ENCODE results near the gene TMEM161A. TPM values are rescaled to one million over a fixed set of nuclear protein-coding genes. Genes with fewer than 3 reads are reported as not detected.
"Not testable (repeated sequence)": the region's sequence is repeated elsewhere in the genome, so short reads cannot be mapped to it uniquely, and the experiment has no call there.

Gene TMEM161A
- total RNA-seq, 6 experiments from 2014 or later: 20.2 to 29.4 (median 22.2) TPM

DNA sequence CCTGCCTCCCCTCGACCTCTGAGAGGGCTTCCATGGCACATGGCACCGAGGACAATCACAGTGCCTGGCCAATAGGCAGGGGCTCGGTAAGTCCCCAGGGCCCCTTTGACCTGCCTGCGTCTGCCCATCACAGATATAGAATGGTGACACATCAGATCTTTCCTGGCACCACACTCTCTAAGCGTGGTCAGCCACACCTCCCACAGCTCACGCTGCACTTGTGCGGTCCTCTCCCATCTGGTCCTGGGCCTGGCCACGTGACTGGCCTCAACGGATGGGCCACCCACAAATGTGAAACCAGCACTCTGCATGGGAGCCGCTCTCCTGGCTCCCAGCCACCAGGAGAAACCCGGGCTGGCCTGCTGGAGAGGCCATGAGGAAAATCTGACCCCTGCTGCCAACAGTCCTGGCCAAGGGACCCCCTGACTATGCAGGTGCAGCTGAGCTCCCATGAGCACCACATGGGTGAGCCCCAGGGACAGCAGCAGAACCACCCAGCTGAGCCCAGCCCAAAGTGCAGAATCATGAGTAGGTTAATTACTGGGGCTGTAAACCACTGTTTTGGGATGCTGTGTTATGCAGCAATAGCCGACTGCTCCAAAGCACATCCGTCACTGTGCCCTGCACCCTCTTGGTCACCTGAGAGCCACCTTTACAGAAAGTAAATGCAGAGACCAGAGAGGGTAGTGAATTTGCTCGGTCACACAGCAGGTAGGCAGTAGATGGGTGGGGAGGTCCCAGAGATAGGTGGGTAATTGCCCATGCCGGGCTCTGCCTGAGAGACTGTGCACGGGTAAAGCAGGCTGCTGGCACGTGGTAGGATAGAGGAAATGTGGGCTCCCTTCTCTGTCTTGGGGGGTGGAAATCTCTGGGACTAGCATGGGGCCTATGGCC is 41.5 kb upstream of the TMEM161A start:
- WGBS (ENCODE audit: insufficient coverage, low coverage, low lambda C conversion rate, missing lambda C conversion rate): 98% methylated on average over 6 of the region's 17 CpGs
- TF ChIP-seq POLR2A (IDR thresholded peaks at IDR 0.05): no peak
- TF ChIP-seq, protein P1, sequence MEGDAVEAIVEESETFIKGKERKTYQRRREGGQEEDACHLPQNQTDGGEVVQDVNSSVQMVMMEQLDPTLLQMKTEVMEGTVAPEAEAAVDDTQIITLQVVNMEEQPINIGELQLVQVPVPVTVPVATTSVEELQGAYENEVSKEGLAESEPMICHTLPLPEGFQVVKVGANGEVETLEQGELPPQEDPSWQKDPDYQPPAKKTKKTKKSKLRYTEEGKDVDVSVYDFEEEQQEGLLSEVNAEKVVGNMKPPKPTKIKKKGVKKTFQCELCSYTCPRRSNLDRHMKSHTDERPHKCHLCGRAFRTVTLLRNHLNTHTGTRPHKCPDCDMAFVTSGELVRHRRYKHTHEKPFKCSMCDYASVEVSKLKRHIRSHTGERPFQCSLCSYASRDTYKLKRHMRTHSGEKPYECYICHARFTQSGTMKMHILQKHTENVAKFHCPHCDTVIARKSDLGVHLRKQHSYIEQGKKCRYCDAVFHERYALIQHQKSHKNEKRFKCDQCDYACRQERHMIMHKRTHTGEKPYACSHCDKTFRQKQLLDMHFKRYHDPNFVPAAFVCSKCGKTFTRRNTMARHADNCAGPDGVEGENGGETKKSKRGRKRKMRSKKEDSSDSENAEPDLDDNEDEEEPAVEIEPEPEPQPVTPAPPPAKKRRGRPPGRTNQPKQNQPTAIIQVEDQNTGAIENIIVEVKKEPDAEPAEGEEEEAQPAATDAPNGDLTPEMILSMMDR (IDR thresholded peaks at IDR 0.05): no peak
- no peak overlapping the region for H3K27ac ChIP-seq
- intact Hi-C loops (cut with DNase I): loop anchor here in 1 of 2 donors (10.0 kb wide), 1 partner anchor 165 kb away; no protein-coding TSS in a partner anchor
- H3K36me3 ChIP-seq: peaks cover 0 to 10% (median 0%) of the 10 kb centered on the region in 4 donors
- peaks cover 0 to 3% (median 0%) of the 10 kb centered on the region in 4 donors for H3K4me1 ChIP-seq
- H3K4me3 ChIP-seq: no peak overlapping the region
- ATAC-seq: no peak
- no peak for DNase-seq
- no peaks in the 10 kb centered on the region for H3K27me3 ChIP-seq
- no peaks in the 10 kb centered on the region for H3K9me3 ChIP-seq

DNA sequence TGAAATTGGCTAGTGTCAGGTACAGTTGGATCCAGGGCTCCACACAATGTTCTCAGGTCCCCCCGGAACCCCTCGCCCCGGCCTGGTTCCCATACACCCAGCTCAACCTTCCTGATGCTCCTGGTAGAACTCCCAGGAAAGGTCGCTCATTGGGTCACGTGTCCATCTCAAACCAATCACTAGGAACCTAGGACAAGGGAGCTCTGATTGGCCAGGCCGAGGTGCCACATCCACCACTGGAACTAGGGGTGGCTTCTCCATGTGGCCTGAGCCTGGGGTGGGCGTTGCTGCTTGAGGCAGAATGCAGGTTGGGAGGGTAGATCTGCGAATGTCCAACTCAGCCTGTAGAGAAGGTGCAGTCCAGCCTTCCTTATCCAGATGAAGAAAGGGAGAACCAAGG is 38.7 kb upstream of the TMEM161A start:
- intact Hi-C loops (cut with DNase I): no loop called here
- Histone ChIP-seq H3K27me3 (no peaks in the 10 kb centered on the region), H3K4me3 (no peak overlapping the region), H3K9me3 (no peaks in the 10 kb centered on the region), H3K27ac (no peak overlapping the region), H3K36me3 (peaks cover 0 to 2% (median 0%) of the 10 kb centered on the region in 4 donors), H3K4me1 (peaks cover 0 to 15% (median 0%) of the 10 kb centered on the region in 4 donors)
- TF ChIP-seq POLR2A (IDR thresholded peaks at IDR 0.05): no peak
- TF ChIP-seq, protein P1 (IDR thresholded peaks at IDR 0.05): no peak
- 67% methylated on average over 1 of the region's 8 CpGs for WGBS (ENCODE audit: insufficient coverage, low coverage, low lambda C conversion rate, missing lambda C conversion rate)
- DNase-seq (no peak), ATAC-seq (no peak)

DNA sequence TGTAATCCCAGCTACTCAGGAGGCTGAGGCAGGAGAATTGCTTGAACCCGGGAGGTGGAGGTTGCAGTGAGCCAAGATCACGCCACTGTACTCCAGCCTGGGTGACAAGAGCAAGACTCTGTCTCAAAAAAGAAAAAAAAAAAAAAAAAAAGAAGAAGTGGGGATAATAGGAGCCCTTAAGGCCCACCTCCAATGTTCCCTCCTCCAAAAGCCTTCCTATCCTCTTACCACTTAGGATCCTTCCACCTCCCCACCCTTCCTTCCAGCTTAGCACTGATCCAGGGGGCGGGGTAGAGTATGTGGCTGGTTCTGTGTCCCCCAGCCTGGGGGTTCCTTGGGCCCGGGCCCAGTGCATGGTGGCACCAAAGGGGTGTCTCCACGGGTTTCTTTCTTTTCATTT is 35.0 kb upstream of the TMEM161A start:
- H3K9me3 ChIP-seq; H3K27me3 ChIP-seq; H3K27ac ChIP-seq; intact Hi-C loops (cut with DNase I); H3K36me3 ChIP-seq; DNase-seq; ATAC-seq; H3K4me3 ChIP-seq: not testable (repeated sequence)
- peaks cover 0 to 23% (median 0%) of the 10 kb centered on the region in 4 donors for H3K4me1 ChIP-seq
- 89% methylated on average over 2 of the region's 5 CpGs for WGBS (ENCODE audit: insufficient coverage, low coverage, low lambda C conversion rate, missing lambda C conversion rate)

DNA sequence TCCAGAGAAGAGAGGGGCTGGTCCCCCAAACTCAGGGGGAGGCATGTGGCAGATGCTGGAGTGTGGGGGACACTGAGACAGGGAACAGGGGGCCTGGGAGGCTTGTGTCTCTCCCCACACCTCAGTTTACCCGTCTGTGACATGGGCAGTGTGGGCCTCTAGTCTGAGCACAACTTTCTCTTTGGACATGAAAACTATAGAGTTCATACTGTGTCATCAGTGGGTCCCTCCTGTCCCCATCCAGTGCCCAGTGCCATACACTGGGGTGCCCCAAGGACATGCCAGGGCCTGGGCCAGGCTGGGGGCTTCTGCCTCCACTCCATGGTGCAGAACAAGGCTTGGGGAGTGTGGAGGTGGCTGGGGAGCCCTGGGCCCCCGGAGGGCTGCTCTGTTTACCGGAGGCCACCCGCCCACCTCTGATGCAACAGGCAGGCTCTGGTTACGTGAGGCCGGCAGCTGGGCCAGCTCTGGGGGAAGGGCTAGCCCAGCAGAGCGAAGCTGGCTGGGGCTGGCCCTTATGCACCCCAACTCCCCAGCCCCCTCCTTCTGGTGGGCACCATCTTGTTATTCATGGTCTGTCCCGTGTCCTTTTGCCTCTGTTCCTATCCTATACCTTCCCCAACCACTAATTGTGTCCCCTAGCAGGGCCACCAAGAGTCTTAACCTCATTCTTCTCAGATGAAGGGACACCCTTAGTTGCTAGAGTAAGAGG is 33.7 kb upstream of the TMEM161A start:
- 26% methylated on average over 5 of the region's 8 CpGs for WGBS (ENCODE audit: insufficient coverage, low coverage, low lambda C conversion rate, missing lambda C conversion rate)
- H3K36me3 ChIP-seq: no peaks in the 10 kb centered on the region
- peak; percentile 45 to 62 (median 52) for ATAC-seq
- no peaks in the 10 kb centered on the region for H3K27me3 ChIP-seq
- no peak overlapping the region for H3K4me3 ChIP-seq
- intact Hi-C loops (cut with DNase I): no loop called here
- H3K9me3 ChIP-seq: no peaks in the 10 kb centered on the region
- no peak overlapping the region for H3K27ac ChIP-seq
- DNase-seq: peak in 1 of 3 donors; percentile 48
- peaks cover 0 to 23% (median 0%) of the 10 kb centered on the region in 4 donors for H3K4me1 ChIP-seq
- TF ChIP-seq, protein P1 (IDR thresholded peaks at IDR 0.05): no peak
- no peak for TF ChIP-seq POLR2A (IDR thresholded peaks at IDR 0.05)
